Liver (tissue), 3 donors: ENCODE data around the gene MYMK.

Source experiments
- GABPA ChIP-seq, 2 donors: IDR thresholded peaks in 1 of 2; conservative IDR thresholded peaks in 1 of 2; 2 replicates each; pipeline ENCODE4 v1.6.1; 2016; ENCODE audit warnings: antibody characterized with exemption in 2 of 2, mild to moderate bottlenecking in 1 of 2, moderate library complexity in 1 of 2
- RAD21 ChIP-seq, 2 donors: IDR thresholded peaks; 2 replicates each; pipeline ENCODE4 v1.6.1; 2016; ENCODE audit warnings: antibody characterized with exemption in 2 of 2, mild to moderate bottlenecking in 2 of 2
- RXRA ChIP-seq, 2 donors: IDR thresholded peaks; 2 replicates each; pipeline ENCODE4 v1.6.1; 2017 to 2018; ENCODE audit warnings: antibody characterized with exemption in 2 of 2, mild to moderate bottlenecking in 1 of 2
- TF ChIP-seq, protein P1 (sequence below): IDR thresholded peaks from 2 replicates; pipeline ENCODE4 v1.6.1; 2016; ENCODE audit warnings: antibody characterized with exemption
- TF ChIP-seq, protein P2 (sequence below): fragments of 150-350 bp; IDR thresholded peaks from 2 replicates; pipeline ENCODE4 v1.5.1; 2017; ENCODE audit warnings: improper control_type of control experiment, low read depth, low read length; ENCODE audit not compliant: missing input control
- TF ChIP-seq, protein P3 (sequence below): IDR thresholded peaks from 2 replicates; pipeline ENCODE4 v1.6.1; 2016; ENCODE audit warnings: antibody characterized with exemption
- donor health status: healthy.
- donor health status: healthy.

DNA sequence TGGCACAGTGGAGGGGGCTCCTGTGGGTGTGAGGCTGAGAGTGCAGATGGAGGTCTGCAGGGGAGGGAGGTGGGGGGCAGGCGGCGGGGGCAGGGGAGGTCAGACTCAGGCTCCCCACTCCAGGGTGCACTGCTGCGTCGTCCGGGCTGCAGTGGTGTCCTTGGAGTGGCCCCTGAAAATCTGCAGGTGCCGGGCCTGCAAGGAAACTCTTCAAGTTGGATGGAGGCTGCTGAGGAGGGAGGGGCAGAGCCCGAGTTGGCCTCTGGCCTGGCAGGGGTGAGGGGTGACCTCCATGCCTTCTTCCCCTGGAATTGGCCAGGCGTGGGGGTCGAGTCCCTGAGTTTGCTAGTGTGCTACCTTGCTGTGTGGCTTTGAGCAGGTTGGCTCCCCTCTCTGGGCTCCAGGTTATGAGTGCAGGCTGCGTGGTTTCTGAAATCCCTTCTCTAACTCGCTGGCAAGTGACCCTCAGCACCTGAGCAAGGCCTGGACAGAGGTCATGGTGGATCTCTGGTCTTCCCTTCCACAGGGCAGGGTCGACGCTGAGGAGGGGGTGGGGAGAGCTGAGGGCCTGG, 10.6 kb upstream of the MYMK start:
- TF ChIP-seq, protein P1, sequence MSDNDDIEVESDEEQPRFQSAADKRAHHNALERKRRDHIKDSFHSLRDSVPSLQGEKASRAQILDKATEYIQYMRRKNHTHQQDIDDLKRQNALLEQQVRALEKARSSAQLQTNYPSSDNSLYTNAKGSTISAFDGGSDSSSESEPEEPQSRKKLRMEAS = no peak
- no peak for TF ChIP-seq RAD21 (IDR thresholded peaks at IDR 0.05)
- TF ChIP-seq, protein P2, sequence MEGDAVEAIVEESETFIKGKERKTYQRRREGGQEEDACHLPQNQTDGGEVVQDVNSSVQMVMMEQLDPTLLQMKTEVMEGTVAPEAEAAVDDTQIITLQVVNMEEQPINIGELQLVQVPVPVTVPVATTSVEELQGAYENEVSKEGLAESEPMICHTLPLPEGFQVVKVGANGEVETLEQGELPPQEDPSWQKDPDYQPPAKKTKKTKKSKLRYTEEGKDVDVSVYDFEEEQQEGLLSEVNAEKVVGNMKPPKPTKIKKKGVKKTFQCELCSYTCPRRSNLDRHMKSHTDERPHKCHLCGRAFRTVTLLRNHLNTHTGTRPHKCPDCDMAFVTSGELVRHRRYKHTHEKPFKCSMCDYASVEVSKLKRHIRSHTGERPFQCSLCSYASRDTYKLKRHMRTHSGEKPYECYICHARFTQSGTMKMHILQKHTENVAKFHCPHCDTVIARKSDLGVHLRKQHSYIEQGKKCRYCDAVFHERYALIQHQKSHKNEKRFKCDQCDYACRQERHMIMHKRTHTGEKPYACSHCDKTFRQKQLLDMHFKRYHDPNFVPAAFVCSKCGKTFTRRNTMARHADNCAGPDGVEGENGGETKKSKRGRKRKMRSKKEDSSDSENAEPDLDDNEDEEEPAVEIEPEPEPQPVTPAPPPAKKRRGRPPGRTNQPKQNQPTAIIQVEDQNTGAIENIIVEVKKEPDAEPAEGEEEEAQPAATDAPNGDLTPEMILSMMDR = no peak
- no peak for TF ChIP-seq RXRA (IDR thresholded peaks at IDR 0.05)
- TF ChIP-seq, protein P3, sequence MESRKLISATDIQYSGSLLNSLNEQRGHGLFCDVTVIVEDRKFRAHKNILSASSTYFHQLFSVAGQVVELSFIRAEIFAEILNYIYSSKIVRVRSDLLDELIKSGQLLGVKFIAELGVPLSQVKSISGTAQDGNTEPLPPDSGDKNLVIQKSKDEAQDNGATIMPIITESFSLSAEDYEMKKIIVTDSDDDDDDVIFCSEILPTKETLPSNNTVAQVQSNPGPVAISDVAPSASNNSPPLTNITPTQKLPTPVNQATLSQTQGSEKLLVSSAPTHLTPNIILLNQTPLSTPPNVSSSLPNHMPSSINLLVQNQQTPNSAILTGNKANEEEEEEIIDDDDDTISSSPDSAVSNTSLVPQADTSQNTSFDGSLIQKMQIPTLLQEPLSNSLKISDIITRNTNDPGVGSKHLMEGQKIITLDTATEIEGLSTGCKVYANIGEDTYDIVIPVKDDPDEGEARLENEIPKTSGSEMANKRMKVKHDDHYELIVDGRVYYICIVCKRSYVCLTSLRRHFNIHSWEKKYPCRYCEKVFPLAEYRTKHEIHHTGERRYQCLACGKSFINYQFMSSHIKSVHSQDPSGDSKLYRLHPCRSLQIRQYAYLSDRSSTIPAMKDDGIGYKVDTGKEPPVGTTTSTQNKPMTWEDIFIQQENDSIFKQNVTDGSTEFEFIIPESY = no peak
- no peak for TF ChIP-seq GABPA (IDR thresholded peaks at IDR 0.05 in 1 of 2, conservative IDR thresholded peaks at IDR 0.05 in 1 of 2)
